PC-9 (cell line): ENCODE measurements around the gene TKT.

Experiments used
- CTCF ChIP-seq: fragments of 200-600 bp; sonication (generic); conservative IDR thresholded peaks from 2 replicates; pipeline ENCODE4 v1.6.1; 2017; ENCODE audit warnings: mixed run types, antibody characterized with exemption, mild to moderate bottlenecking, moderate library complexity
- EZH2 ChIP-seq: fragments of 200-600 bp; sonication (generic); IDR thresholded peaks from 2 replicates; pipeline ENCODE4 v1.8.0; 2017; ENCODE audit warnings: antibody characterized with exemption, low read depth

- TF ChIP-seq CTCF (no peak), EZH2 (no peak)
These were observed 63.9 kb downstream of the TKT start for GRCh38 chr3:53191836-53192480.
